K562 (cell line): ENCODE data around the gene BCR. TPM values are rescaled to one million over a fixed set of nuclear protein-coding genes. Genes with fewer than 3 reads are reported as not detected.

Experiments
- BHLHE40 ChIP-seq: IDR thresholded peaks from 2 replicates; pipeline ENCODE4 v1.6.1; 2011; ENCODE audit warnings: low read length, improper control_type of control experiment
- CTCF ChIP-seq, 3 experiments: IDR thresholded peaks in 2 of 3; conservative IDR thresholded peaks in 1 of 3; 2 replicates each; pipeline ENCODE4 v1.5.1; 2011 to 2012; ENCODE audit warnings: low read length in 3 of 3, mild to moderate bottlenecking in 3 of 3, control low read depth in 2 of 3, improper control_type of control experiment in 1 of 3, inconsistent platforms in 1 of 3, low read depth in 1 of 3, mixed read lengths in 1 of 3, moderate library complexity in 1 of 3; ENCODE audit not compliant: insufficient read depth in 2 of 3
- IFI16 ChIP-seq: fragments of 250-450 bp; sonication (Bioruptor Pico); IDR thresholded peaks from 2 replicates; pipeline ENCODE4 v2.1.2; 2022; ENCODE audit warnings: mild to moderate bottlenecking, inconsistent platforms
- IRF9 ChIP-seq: fragments of 450-650 bp; IDR thresholded peaks from 2 replicates; pipeline ENCODE4 v1.6.1; 2016; ENCODE audit warnings: missing biosample characterization, missing genetic modification characterization
- JUN ChIP-seq, 2 experiments: sonication (generic) in 1 of 2; formaldehyde crosslinking in 1 of 2; IDR thresholded peaks; 2 replicates each; pipeline versions ENCODE4 v1.6.1 to v1.8.0; 2012 to 2022; ENCODE audit warnings: borderline replicate concordance in 2 of 2, mild to moderate bottlenecking in 2 of 2, improper control_type of control experiment in 1 of 2, low read depth in 1 of 2, low read length in 1 of 2, missing genetic modification reagents in 1 of 2
- KLF13 ChIP-seq: fragments of 450-650 bp; IDR thresholded peaks from 2 replicates; pipeline ENCODE4 v1.6.1; 2016; ENCODE audit warnings: missing genetic modification characterization, low read depth, mild to moderate bottlenecking, missing compliant biosample characterization, moderate library complexity, borderline replicate concordance
- MAFF ChIP-seq: IDR thresholded peaks from 2 replicates; pipeline ENCODE4 v1.6.1; 2012; ENCODE audit warnings: low read length, improper control_type of control experiment
- MED1 ChIP-seq: sonication (generic); formaldehyde crosslinking; IDR thresholded peaks from 2 replicates; pipeline ENCODE4 v1.8.1; 2023; ENCODE audit warnings: missing genetic modification reagents, borderline replicate concordance
- MTA3 ChIP-seq: fragments of 450-650 bp; formaldehyde crosslinking; IDR thresholded peaks from 2 replicates; pipeline ENCODE4 v1.6.1; 2017; ENCODE audit warnings: mild to moderate bottlenecking, borderline replicate concordance
- NEUROD1 ChIP-seq: fragments of 150-350 bp; IDR thresholded peaks from 2 replicates; pipeline ENCODE4 v1.6.1; 2014; ENCODE audit warnings: borderline replicate concordance, low read length, low read depth; ENCODE audit not compliant: partially characterized antibody
- RBBP5 ChIP-seq: fragments of 200-600 bp; sonication (generic); IDR thresholded peaks from 2 replicates; pipeline ENCODE4 v1.6.1; 2012; ENCODE audit warnings: borderline replicate concordance, mild to moderate bottlenecking, low read length, control low read depth, inconsistent platforms; ENCODE audit not compliant: insufficient read depth, poor library complexity, severe bottlenecking
- RBM34 ChIP-seq: fragments of 200-400 bp; formaldehyde crosslinking; IDR thresholded peaks from 2 replicates; pipeline ENCODE4 v1.6.1; 2018; ENCODE audit warnings: low read length, borderline replicate concordance; ENCODE audit not compliant: insufficient read depth
- SMAD1 ChIP-seq: fragments of 150-350 bp; IDR thresholded peaks from 2 replicates; pipeline ENCODE4 v1.6.1; 2014; ENCODE audit warnings: low read length, low read depth; ENCODE audit not compliant: partially characterized antibody
- SMAD2 ChIP-seq: fragments of 150-350 bp; IDR thresholded peaks from 2 replicates; pipeline ENCODE4 v1.6.1; 2014; ENCODE audit warnings: low read depth, mild to moderate bottlenecking, low read length
- TEAD2 ChIP-seq: fragments of 450-650 bp; IDR thresholded peaks from 2 replicates; pipeline ENCODE4 v1.6.1; 2016; ENCODE audit warnings: missing genetic modification characterization, control low read depth, missing compliant biosample characterization
- TGIF2 ChIP-seq: sonication (generic); formaldehyde crosslinking; IDR thresholded peaks from 2 replicates; pipeline ENCODE4 v1.8.1; 2022; ENCODE audit warnings: mild to moderate bottlenecking, missing genetic modification reagents, moderate library complexity
- ZC3H8 ChIP-seq: fragments of 450-650 bp; IDR thresholded peaks from 2 replicates; pipeline ENCODE4 v1.6.1; 2017
- ZNF184 ChIP-seq: sonication (generic); formaldehyde crosslinking; IDR thresholded peaks from 2 replicates; pipeline ENCODE4 v1.5.0; 2020; ENCODE audit warnings: missing genetic modification reagents
- ZNF277 ChIP-seq: fragments of 250-450 bp; sonication (Bioruptor Pico); IDR thresholded peaks from 2 replicates; pipeline ENCODE4 v1.8.0; 2022; ENCODE audit warnings: inconsistent platforms, mild to moderate bottlenecking, moderate library complexity, borderline replicate concordance
- ZNF398 ChIP-seq: fragments of 250-450 bp; sonication (Bioruptor Pico); IDR thresholded peaks from 2 replicates; pipeline ENCODE4 v1.8.0; 2021; ENCODE audit warnings: moderate library complexity, mild to moderate bottlenecking, inconsistent platforms
- ZNF551 ChIP-seq: fragments of 250-450 bp; sonication (Bioruptor Pico); IDR thresholded peaks from 2 replicates; pipeline ENCODE4 v1.5.0; 2021; ENCODE audit warnings: mild to moderate bottlenecking, moderate library complexity
- polyA plus RNA-seq, 8 experiments: library from polyadenylated mRNA; depleted of rRNA in 4 of 8; stranded (reverse) in 5 of 8; unstranded in 3 of 8; fragments of >200 nt; fragmentation: Nextera tagmentation in 2 of 8; fragmentation: Illumina TruSeq in 1 of 8; extraction: Ambion mirVana in 2 of 8; extraction: Trizol in 1 of 8; gene quantifications; 2 replicates each; pipeline versions ENCODE4 v1.2.1 to v1.2.3, GENCODE V29; 2011 to 2014; ENCODE audit warnings: inconsistent platforms in 1 of 8, missing spikeins in 1 of 8
- total RNA-seq, 7 experiments: library from RNA; depleted of rRNA in 6 of 7; stranded (reverse); fragments of >200 nt in 6 of 7; fragmentation: Illumina TruSeq in 2 of 7; extraction: Trizol in 2 of 7; gene quantifications; 2 replicates each; pipeline versions ENCODE4 v1.2.1 to v1.2.3, GENCODE V29; 2011 to 2021; ENCODE audit warnings: low replicate concordance in 1 of 7

BCR gene
- total and polyA plus RNA-seq, 9 of the 15 experiments (the other 6 are each of a cell fraction or from before 2014, with no cell fraction given): 0.41 to 150 (median 45.6) TPM

GRCh38 chr22:23289851-23290724, 109.8 kb downstream of the BCR start (continued):
- TF ChIP-seq RBBP5: no peak
- TF ChIP-seq ZNF398 (CRISPR knock-in tag): no peak
- TF ChIP-seq BHLHE40: peak; percentile 54
- peak; percentile 8; the same call in 1 of the 2 replicates for TF ChIP-seq JUN (IDR thresholded peaks at IDR 0.05; ENCODE audit: borderline replicate concordance, low read depth, low read length)
- no peak for TF ChIP-seq JUN (CRISPR knock-in tag; IDR thresholded peaks at IDR 0.05; ENCODE audit: borderline replicate concordance)
- peak in 2 of 3 experiments; percentile 82 to 89; a peak in 4 of 6 replicates for TF ChIP-seq CTCF (IDR thresholded peaks at IDR 0.05 in 2 of 3, conservative IDR thresholded peaks at IDR 0.05 in 1 of 3; ENCODE audit: insufficient read depth in 2 of 3, low read depth in 1 of 3, low read length in 3 of 3)
- no peak for TF ChIP-seq MED1 (CRISPR knock-in tag)
- peak; percentile 22 for TF ChIP-seq SMAD1
- no peak for TF ChIP-seq IRF9
- no peak for TF ChIP-seq RBM34
- TF ChIP-seq MTA3: no peak
- no peak for TF ChIP-seq SMAD2
- no peak for TF ChIP-seq ZNF184 (CRISPR knock-in tag)
- no peak for TF ChIP-seq ZNF277
- no peak for TF ChIP-seq ZNF551
- TF ChIP-seq KLF13: peak; percentile 31; the same call in 1 of the 2 replicates
- no peak for TF ChIP-seq IFI16 (CRISPR knock-in tag)
- TF ChIP-seq NEUROD1: peak; percentile 14
- no peak for TF ChIP-seq ZC3H8
- TF ChIP-seq TGIF2 (CRISPR knock-in tag): no peak
- TF ChIP-seq MAFF: no peak
- TF ChIP-seq TEAD2 (tag): no peak
